Mucosa of stomach (tissue), 1 donor: ENCODE data around the gene OXNAD1.

ENCODE experiments used
- H3K27me3 ChIP-seq: one replicate; pipeline ENCODE4 v1.7.0; 2013; ENCODE audit warnings: mild to moderate bottlenecking, low read length; ENCODE audit not compliant: control insufficient read depth, insufficient read depth
- H3K36me3 ChIP-seq: one replicate; pipeline ENCODE4 v1.7.0; 2013; ENCODE audit warnings: low read length; ENCODE audit not compliant: control insufficient read depth, insufficient read depth
- H3K4me1 ChIP-seq: one replicate; pipeline ENCODE4 v1.7.0; 2013; ENCODE audit warnings: mild to moderate bottlenecking, low read length; ENCODE audit not compliant: control insufficient read depth, insufficient read depth
- H3K4me3 ChIP-seq: one replicate; pipeline ENCODE4 v1.7.0; 2013; ENCODE audit warnings: low read length
- H3K9ac ChIP-seq: one replicate; pipeline ENCODE4 v1.7.0; 2013; ENCODE audit warnings: mild to moderate bottlenecking, low read length, moderate library complexity
- H3K9me3 ChIP-seq: one replicate; pipeline ENCODE4 v1.7.0; 2013; ENCODE audit warnings: mild to moderate bottlenecking, low read length, moderate library complexity; ENCODE audit not compliant: control insufficient read depth
- donor health status: Pancreatic carcinoma.

OXNAD1 gene

DNA sequence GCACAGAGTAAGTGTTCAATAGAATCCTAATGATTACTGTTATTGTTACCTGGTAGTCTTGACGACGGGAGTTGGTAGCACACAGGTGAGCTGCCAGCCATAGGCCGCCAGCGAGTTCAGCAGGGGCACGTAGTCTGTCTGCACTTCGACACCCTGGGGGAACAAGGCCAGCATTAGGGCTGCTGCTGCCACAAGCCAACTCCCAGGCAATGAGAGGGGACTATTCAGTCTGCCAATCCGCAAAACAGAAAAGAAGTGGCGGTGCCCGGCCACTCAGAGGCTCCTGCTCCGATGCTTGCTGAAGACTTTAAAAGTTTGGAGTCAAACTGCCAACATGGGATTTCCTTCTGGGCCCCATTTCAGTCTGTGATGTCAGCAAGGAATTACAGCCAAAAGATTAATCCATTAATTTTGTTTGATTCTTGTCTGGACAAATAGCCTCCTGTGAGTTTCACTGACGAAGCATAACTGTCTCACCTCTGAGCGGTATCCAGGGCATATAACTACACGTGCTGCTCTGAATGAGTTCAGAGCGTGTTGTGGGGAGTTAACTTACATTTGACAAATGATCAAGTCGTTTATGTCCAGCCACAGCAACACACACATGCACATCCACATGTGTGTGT is 61.8 kb downstream of the OXNAD1 start:
- no peak overlapping the region for H3K4me3 ChIP-seq
- no peaks in the 10 kb centered on the region for H3K9me3 ChIP-seq
- H3K9ac ChIP-seq, result no peak overlapping the region
- no peaks in the 10 kb centered on the region for H3K36me3 ChIP-seq
- no peaks in the 10 kb centered on the region for H3K4me1 ChIP-seq
- H3K27me3 ChIP-seq, result no peaks in the 10 kb centered on the region

GRCh38 chr3:16328124-16328523 is 63.1 kb downstream of the OXNAD1 start:
- Histone ChIP-seq H3K27me3 (no peaks in the 10 kb centered on the region), H3K36me3 (no peaks in the 10 kb centered on the region), H3K4me1 (no peaks in the 10 kb centered on the region), H3K9me3 (no peaks in the 10 kb centered on the region), H3K4me3 (no peak overlapping the region), H3K9ac (no peak overlapping the region)

GRCh38 chr3:16329036-16329825 is 64.2 kb downstream of the OXNAD1 start:
- Histone ChIP-seq H3K4me1 (no peaks in the 10 kb centered on the region), H3K9me3 (no peaks in the 10 kb centered on the region), H3K27me3 (no peaks in the 10 kb centered on the region), H3K36me3 (no peaks in the 10 kb centered on the region), H3K9ac (no peak overlapping the region), H3K4me3 (no peak overlapping the region)

DNA sequence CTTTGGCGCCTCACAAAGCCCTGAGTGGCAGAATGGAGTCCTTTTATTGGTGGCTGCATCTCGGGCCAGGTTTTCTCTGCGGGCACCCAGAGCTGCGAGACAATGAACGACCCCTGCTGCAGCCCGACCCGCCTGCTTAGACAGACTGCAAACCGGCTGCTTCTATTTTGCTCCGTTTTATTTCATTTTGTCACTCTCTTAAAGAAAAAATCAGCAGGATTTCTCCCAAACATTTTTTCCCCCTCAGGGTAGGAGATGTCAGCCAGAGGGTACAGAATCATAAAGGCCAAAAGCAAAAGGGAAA is 64.8 kb downstream of the OXNAD1 start:
- H3K9me3 ChIP-seq, result no peaks in the 10 kb centered on the region
- no peaks in the 10 kb centered on the region for H3K36me3 ChIP-seq
- H3K4me1 ChIP-seq, result no peaks in the 10 kb centered on the region
- no peak overlapping the region for H3K9ac ChIP-seq
- no peaks in the 10 kb centered on the region for H3K27me3 ChIP-seq
- no peak overlapping the region for H3K4me3 ChIP-seq

DNA sequence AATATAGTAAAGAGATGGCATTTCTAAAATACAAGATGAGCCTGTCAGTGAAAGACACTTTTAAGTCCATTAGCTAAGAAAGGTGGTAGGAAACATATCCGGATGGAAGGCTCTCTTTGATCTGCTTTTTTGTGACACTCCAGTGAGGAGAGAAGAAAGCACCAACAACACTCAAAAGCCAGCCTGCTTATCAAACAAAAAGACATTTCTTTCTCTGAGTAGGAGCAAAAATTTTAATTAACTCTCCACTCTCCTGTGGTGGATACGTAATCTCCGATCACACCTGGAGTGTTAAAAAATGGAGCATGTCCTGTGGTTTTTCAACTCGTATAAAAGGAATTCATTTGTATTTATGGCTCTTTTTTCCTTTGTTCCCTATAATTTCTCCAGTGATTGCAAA is 65.3 kb downstream of the OXNAD1 start:
- no peak overlapping the region for H3K4me3 ChIP-seq
- H3K27me3 ChIP-seq, result no peaks in the 10 kb centered on the region
- H3K36me3 ChIP-seq, result no peaks in the 10 kb centered on the region
- no peaks in the 10 kb centered on the region for H3K4me1 ChIP-seq
- no peak overlapping the region for H3K9ac ChIP-seq
- no peaks in the 10 kb centered on the region for H3K9me3 ChIP-seq

DNA sequence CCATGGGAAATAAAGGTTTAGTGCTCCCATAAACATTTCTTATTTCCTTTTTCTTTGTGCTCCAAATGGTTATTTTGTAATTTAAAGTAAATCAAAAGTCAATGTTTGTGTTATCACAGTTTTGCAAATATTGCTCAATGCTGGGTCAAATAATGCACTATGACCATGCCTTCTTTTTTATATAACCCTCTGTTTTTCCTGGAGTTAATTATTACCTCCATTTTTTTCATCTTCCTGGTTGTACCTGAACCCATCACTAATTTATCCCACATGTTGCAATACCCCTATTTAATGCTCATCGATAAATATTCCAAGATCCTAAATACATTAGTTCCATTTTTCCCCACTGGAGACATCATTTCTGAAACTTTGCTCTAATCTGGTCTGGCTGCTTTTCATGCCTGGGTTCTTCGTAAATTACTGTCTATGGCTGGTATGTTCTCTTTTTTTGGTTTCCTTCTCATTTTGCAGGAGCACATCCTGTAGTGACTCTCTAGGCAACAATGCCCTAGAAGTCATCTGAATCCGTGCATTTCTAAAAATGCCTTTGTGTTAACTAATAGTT is 66.4 kb downstream of the OXNAD1 start:
- H3K4me1 ChIP-seq, result no peaks in the 10 kb centered on the region
- H3K4me3 ChIP-seq, result no peak overlapping the region
- no peak overlapping the region for H3K9ac ChIP-seq
- no peaks in the 10 kb centered on the region for H3K27me3 ChIP-seq
- no peaks in the 10 kb centered on the region for H3K9me3 ChIP-seq
- no peaks in the 10 kb centered on the region for H3K36me3 ChIP-seq

GRCh38 chr3:16332904-16333426 is 68.0 kb downstream of the OXNAD1 start:
- H3K9me3 ChIP-seq, result no peaks in the 10 kb centered on the region
- H3K27me3 ChIP-seq, result no peaks in the 10 kb centered on the region
- H3K9ac ChIP-seq, result no peak overlapping the region
- no peak overlapping the region for H3K4me3 ChIP-seq
- no peaks in the 10 kb centered on the region for H3K4me1 ChIP-seq
- H3K36me3 ChIP-seq, result no peaks in the 10 kb centered on the region

DNA sequence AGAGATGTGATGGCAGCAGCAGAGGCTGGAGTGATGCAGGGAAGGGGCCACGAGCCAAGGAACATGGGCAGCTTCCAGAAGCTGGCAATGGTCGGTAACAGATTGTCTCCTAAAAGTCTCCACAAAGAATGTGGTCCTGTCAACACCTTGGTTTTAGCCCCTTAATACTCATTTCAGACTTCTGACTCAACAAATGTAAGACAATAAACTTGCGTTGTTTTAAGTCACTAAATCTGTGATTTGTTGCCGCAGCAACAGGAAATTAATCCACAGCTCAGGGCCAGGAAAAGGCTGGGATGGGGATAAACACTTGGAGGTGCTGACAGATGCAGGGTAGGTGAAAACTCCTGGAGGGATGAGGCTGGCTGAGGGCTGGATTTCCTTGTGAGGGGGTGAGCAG is 69.9 kb downstream of the OXNAD1 start:
- Histone ChIP-seq H3K9ac (no peak overlapping the region), H3K27me3 (no peaks in the 10 kb centered on the region), H3K4me3 (no peak overlapping the region), H3K9me3 (no peaks in the 10 kb centered on the region), H3K4me1 (no peaks in the 10 kb centered on the region), H3K36me3 (no peaks in the 10 kb centered on the region)

- H3K4me1 ChIP-seq, result no peaks in the 10 kb centered on the region
- no peaks in the 10 kb centered on the region for H3K36me3 ChIP-seq
Observed at GRCh38 chr3:16335333-16335732, 70.3 kb downstream of the OXNAD1 start.

DNA sequence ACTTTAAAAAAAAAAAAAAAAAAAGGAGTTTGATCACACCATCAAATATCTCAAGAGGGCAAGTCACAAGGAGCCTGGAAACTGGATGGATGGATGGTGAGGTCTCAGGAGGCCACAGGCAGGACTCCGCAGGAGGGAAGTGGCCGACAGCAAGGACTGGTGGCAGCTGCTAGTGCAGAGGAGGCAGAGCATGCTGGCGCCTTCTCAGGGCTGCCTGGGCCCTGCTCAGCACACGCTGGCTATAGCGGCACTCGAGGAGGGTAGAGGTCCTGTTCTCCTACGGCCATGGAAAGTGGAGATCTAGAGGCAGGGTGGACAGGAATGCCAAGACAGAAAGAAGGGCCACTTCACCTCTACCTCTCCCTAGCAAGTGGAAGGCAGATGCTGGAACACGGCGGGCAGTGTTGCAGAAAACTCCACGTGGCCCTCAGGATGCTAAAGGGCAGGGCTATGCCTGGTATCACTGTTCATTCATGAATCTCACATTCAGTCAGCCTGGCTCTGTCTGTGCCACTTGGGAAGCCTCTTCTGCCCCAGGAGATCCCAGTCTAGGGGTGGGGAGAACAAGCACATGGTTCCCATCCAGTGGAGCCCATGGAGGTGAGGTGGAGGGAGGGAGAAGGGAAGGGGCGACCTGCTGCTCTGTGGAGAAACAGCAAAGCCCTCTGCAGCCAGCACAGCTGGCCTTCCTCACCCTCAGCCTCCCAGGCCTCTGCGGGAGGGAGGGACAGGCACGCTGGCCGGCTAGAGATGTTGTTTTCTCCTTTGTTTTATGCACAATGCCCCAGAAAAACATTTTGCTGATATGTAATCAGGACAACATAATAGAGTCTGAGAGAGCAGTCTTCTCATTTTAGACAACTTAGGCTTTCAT is 71.0 kb downstream of the OXNAD1 start:
- Histone ChIP-seq H3K9ac (no peak overlapping the region), H3K4me1 (no peaks in the 10 kb centered on the region), H3K9me3 (no peaks in the 10 kb centered on the region), H3K36me3 (no peaks in the 10 kb centered on the region), H3K4me3 (no peak overlapping the region), H3K27me3 (no peaks in the 10 kb centered on the region)

More at GRCh38 chr3:16335333-16335732, 70.3 kb downstream of the OXNAD1 start:
- no peak overlapping the region for H3K4me3 ChIP-seq
- no peak overlapping the region for H3K9ac ChIP-seq
- no peaks in the 10 kb centered on the region for H3K9me3 ChIP-seq
- H3K27me3 ChIP-seq, result no peaks in the 10 kb centered on the region

GRCh38 chr3:16336825-16337224 is 71.8 kb downstream of the OXNAD1 start:
- Histone ChIP-seq H3K9ac (no peak overlapping the region), H3K4me1 (no peaks in the 10 kb centered on the region), H3K9me3 (no peaks in the 10 kb centered on the region), H3K4me3 (no peak overlapping the region), H3K36me3 (no peaks in the 10 kb centered on the region), H3K27me3 (no peaks in the 10 kb centered on the region)
